Right renal pelvis (tissue), 4 donors: ENCODE measurements around the gene VOPP1. TPM values are rescaled to one million over a fixed set of nuclear protein-coding genes. Genes with fewer than 3 reads are reported as not detected.
A peak's percentile ranks its signal among the peaks of the same experiment; 100 is the strongest.
"Not testable (repeated sequence)": the region's sequence is repeated elsewhere in the genome, so short reads cannot be mapped to it uniquely, and the experiment has no call there.

ENCODE experiments used
- DNase-seq, 4 donors: peaks; one replicate each; pipeline ENCODE4 v3.0.0-alpha.2; 2013; ENCODE audit warnings: low read depth in 4 of 4, low spot score in 3 of 4, missing footprints in 1 of 4
- polyA plus RNA-seq, 4 donors: library from polyadenylated mRNA; unstranded; fragments of 120-200 nt; gene quantifications; one replicate each; pipeline ENCODE4 v1.2.1, GENCODE V29; 2013; ENCODE audit not compliant: insufficient read length in 4 of 4

Gene VOPP1, protein sequence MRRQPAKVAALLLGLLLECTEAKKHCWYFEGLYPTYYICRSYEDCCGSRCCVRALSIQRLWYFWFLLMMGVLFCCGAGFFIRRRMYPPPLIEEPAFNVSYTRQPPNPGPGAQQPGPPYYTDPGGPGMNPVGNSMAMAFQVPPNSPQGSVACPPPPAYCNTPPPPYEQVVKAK
- 10 to 100 TPM; 63.2 to 67.8 (median 64.0) TPM for polyA plus RNA-seq

- peak; percentile 56 to 71 (median 64) for DNase-seq
Observed at GRCh38 chr7:55572378-55573233, at the start of gene VOPP1. Gene VOPP1, minus strand, starts transcription at chr7:55572502. Its CDS starts 178 bp downstream, at chr7:55572324.

GRCh38 chr7:55618913-55619312 is 46.6 kb upstream of the VOPP1 start:
- no peak for DNase-seq

GRCh38 chr7:55614365-55615064 is 42.2 kb upstream of the VOPP1 start:
- DNase-seq = not testable (repeated sequence)

DNA sequence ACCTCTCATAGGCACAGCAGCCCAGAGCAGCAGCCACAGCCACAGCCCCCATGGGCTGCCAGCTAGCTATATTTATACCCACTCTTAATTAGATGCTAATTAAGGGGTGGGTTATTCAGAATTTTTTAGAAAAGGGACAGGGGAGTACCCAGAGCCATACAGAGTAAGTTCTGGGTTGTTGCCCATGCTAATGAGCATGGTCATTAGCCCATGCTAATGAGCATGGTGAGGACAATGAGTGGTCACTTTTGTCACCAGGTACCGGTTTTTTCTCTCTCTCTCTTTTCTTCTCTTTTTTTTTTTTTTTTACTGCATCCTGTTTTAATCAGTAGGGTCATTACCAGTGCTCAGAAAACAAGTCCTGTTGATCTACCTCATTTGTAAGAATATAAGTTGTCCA is 37.4 kb upstream of the VOPP1 start:
- not testable (repeated sequence) for DNase-seq

GRCh38 chr7:55605661-55606060 is 33.4 kb upstream of the VOPP1 start:
- not testable (repeated sequence) for DNase-seq

GRCh38 chr7:55597944-55598499 is 25.7 kb upstream of the VOPP1 start:
- DNase-seq = not testable (repeated sequence)

DNA sequence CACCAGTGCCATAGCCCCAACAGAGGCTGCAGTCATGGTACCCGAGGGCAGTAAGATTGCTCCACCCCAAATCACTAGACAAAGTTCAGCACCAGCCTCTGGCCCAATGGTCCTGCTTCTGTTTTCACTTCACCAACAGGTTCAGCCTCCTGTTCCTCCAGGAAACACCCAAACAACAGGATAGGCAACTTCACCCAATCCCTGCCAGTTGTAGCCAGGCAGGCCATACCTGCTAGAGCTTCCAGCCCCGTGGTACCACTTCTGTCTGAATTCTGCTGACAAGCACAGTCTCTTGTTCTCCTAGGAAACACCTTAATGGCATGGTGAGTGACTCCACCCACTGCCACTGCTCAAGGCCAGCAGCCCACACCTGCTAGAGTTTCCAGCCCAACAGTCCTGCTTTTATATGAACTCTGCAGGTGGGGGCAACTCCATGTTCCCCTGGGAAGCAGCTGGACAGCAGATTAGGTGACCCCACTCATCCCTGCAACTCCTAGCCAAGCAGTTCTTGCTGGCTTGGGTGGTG is 25.0 kb upstream of the VOPP1 start:
- DNase-seq = not testable (repeated sequence)

- DNase-seq = no peak
Observed at GRCh38 chr7:55595511-55595910, 23.2 kb upstream of the VOPP1 start.

DNA sequence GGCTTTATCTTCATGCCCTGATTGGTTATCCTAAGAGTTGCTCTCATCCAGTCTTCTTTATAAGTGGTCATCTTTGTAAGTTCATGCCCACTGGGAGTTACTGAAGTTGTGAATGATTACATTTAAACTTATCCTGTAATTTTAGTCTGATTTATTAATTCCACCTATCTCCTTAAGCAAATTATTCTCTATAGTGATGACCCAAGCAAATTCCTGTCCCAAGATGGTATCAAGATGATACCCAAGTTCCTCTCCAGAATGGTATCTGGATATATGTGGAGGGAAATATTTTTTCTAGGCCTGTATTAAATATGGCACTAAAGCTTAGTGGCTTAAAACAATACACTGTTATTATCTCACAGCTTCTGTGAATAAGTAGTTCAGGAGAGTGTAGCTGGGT is 22.6 kb upstream of the VOPP1 start:
- DNase-seq = no peak

GRCh38 chr7:55594414-55594813 is 22.1 kb upstream of the VOPP1 start:
- DNase-seq = no peak

- DNase-seq = no peak
Observed at GRCh38 chr7:55593515-55594318, 21.4 kb upstream of the VOPP1 start.

- no peak for DNase-seq
Observed at GRCh38 chr7:55593172-55593514, 20.8 kb upstream of the VOPP1 start.

DNA sequence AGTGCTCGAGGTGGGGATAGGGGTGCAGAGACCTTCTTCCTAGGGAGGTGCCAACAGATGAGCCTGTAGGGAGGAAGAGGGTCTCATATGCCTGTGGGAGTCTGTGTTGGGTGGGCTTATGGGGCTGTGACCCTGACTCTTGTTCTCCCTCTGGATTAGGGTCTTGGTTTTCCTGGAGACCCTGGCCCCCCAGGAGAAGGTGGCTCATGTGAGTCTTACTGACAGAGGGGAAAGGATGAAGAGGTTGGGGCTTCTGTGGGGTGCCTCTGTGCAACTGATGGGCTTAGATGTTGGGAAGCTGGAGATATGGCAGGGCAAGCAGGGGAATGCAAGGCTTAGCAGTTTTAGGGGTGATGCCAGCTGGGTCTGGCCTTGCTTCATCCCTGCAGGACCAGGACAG is 20.2 kb upstream of the VOPP1 start:
- DNase-seq = no peak

GRCh38 chr7:55591282-55591931 is 19.1 kb upstream of the VOPP1 start:
- DNase-seq = no peak

DNA sequence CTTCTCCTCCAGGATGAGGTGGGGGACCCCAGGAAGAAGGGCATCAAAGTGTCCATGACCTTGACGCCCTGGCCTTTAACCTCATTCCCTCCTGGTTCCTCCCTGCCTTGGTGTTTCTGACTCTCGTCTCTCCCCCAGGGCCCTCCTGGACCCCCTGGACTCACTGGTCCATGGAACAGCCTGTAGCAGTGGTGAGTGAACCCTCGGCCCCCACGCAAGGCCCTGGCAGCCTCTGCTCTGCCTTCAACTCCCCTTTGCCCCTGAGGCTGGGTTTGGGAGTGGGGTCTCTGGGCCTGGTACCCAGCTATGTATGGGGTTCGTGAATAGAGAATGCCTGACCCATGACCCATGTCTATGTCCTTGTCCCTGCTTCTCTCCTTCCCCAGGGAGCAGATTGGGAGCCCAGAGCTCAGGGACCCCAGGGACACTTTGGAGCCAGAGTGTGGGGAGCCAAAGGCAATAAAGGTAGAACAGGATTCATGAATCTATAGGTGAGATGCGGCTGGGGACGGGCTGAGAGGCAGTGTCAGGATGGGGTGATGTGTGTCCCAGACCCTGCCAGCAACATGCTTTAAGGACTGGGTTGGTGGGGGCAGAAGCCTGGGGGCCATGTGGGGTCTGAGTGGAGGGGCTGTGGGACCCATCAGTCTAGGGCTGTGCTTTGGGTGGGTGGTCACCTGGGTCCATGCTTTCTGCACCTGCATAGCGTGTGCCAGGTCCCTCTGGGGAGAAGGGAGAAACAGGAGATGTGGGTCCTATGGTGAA is 18.4 kb upstream of the VOPP1 start:
- no peak for DNase-seq

DNA sequence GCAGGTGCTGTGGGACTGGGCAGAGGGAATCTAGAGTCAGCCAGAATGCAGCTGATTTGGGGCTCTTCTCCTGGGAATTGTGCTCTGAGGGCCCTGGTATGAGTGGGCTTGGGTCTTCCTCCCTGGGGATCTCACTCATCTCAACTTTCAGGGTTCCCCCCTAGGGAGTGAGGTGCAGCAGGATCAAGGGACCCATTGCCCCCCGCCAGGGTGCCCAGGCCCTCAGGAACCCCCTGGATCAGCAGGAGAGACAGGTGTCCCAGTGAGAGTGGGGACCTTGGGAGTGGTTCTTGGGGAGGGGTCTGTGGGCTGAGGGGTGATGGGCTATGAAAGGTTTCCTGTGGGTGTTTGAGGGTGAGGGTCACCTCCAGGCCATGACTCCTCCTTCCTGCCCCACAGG is 17.6 kb upstream of the VOPP1 start:
- DNase-seq = no peak

- DNase-seq = no peak
Observed at GRCh38 chr7:55588976-55589604, 16.8 kb upstream of the VOPP1 start.

GRCh38 chr7:55588379-55588699 is 16.0 kb upstream of the VOPP1 start:
- DNase-seq = no peak
